ENCODE results near the gene SAPCD2. TPM values are rescaled to one million over a fixed set of nuclear protein-coding genes. Genes with fewer than 3 reads are reported as not detected.

The SAPCD2 gene
- total and polyA plus RNA-seq, 2 of the 4 experiments (the other 2 are of a cell fraction) = 3.4 to 4.9 TPM

GRCh38 chr9:137038916-137039315 lies 31.4 kb downstream of the SAPCD2 start:
- Histone ChIP-seq H3K4ac (ENCODE audit: low read depth, low read length) (no peak overlapping the region), H4K8ac (ENCODE audit: low read depth in 2 of 2, low read length in 2 of 2) (no peak overlapping the region), H3K9ac (ENCODE audit: low read depth, low read length) (no peak overlapping the region), H4K5ac (ENCODE audit: low read depth, low read length) (no peak overlapping the region), H2AFZ (replicated peaks; ENCODE audit: low read length, poor library complexity) (no peak overlapping the region), H2BK5ac (ENCODE audit: low read depth, low read length, poor library complexity, severe bottlenecking) (no peak overlapping the region), H2BK15ac (ENCODE audit: low read depth, low read length) (no peak overlapping the region), H3K4me3 (ENCODE audit: insufficient read depth, low read depth, low read length) (no peak overlapping the region), H2BK120ac (ENCODE audit: low read depth, low read length) (no peak overlapping the region), H3K23ac (ENCODE audit: low read depth, low read length) (no peak overlapping the region), H3K27me3 (ENCODE audit: control insufficient read depth, insufficient read depth, low read length) (no peaks in the 10 kb centered on the region), H3K56ac (ENCODE audit: extremely low read depth, insufficient read depth, low read length) (no peak overlapping the region), H3K4me1 (ENCODE audit: control insufficient read depth, insufficient read depth, low read length) (no peaks in the 10 kb centered on the region), H3K18ac (ENCODE audit: low read depth, low read length) (no peak overlapping the region), H2AK9ac (replicated peaks; ENCODE audit: low read depth, low read length, poor library complexity) (peak overlapping the region; percentile 5), H3K27ac (ENCODE audit: insufficient read depth, low read length) (no peak overlapping the region), H4K20me1 (ENCODE audit: insufficient read depth, low read length) (peaks cover 16% of the 10 kb centered on the region), H3K4me2 (ENCODE audit: low read depth, low read length) (no peak overlapping the region), H3K9me1 (ENCODE audit: insufficient read depth, low read length) (no peaks in the 10 kb centered on the region), H3K36me3 (ENCODE audit: control insufficient read depth, insufficient read depth, low read length) (peaks cover 17% of the 10 kb centered on the region), H2BK20ac (ENCODE audit: low read depth, low read length) (no peak overlapping the region), H3K79me1 (ENCODE audit: low read depth in 1 of 2, low read length in 2 of 2) (peaks cover 0 to 6% of the 10 kb centered on the region in 2 experiments; a peak in 1 of 4 replicates), H2AK5ac (ENCODE audit: low read depth, low read length) (no peak overlapping the region), H3K9me3 (ENCODE audit: control insufficient read depth, insufficient read depth, low read length) (no peaks in the 10 kb centered on the region), H4K91ac (ENCODE audit: insufficient read depth, low read depth, low read length) (no peak overlapping the region), H3K14ac (replicated peaks; ENCODE audit: low read depth, low read length) (no peak overlapping the region)
- intact Hi-C loops (cut with micrococcal nuclease) (no loop called here), in situ Hi-C loops (cut with MboI; ENCODE audit: low sequenced_read_pairs) (loop anchor here (10.0 kb wide), 1 partner anchor 254 kb away; no protein-coding TSS in a partner anchor), dilution Hi-C loops (cut with HindIII; ENCODE audit: low sequenced_read_pairs, unreplicated experiment) (no loop called here)
- DNase-seq = no peak
- TF ChIP-seq ELK1 (IDR thresholded peaks at IDR 0.05; ENCODE audit: borderline replicate concordance, low read depth, low read length) (no peak), RAD21 (IDR thresholded peaks at IDR 0.05; ENCODE audit: low read length) (no peak), RCOR1 (IDR thresholded peaks at IDR 0.05; ENCODE audit: insufficient replicate concordance, low read length) (no peak), POLR2A (IDR thresholded peaks at IDR 0.05; ENCODE audit: low read depth, low read length) (no peak), CHD1 (IDR thresholded peaks at IDR 0.05; ENCODE audit: low read depth, low read length) (no peak)
- ChIA-PET CTCF (no interaction called here), POLR2A (ENCODE audit: unreplicated experiment) (no interaction called here)
- no peak for ATAC-seq (ENCODE audit: low read depth)
- no CpG with 5 or more reads among the region's 9 CpGs for WGBS, 2 experiments (ENCODE audit: extremely low coverage in 2 of 2, insufficient read length in 1 of 2)
- BruUV-seq (replicated peaks) = no TSS peak
